B cell (primary cell): ENCODE data around the gene DPT. TPM values are rescaled to one million over a fixed set of nuclear protein-coding genes. Genes with fewer than 3 reads are reported as not detected.

Experiments used
- ATAC-seq: fragments of 200-7000 bp; cut with Tn5 transposase; one replicate; pipeline ENCODE4 v1.10.0; 2021; ENCODE audit warnings: low read depth, mild to moderate bottlenecking, moderate number of reproducible peaks, moderate library complexity
- CTCF ChIA-PET: fragments of 350-600 bp; sonication (Branson Sonifier 250); formaldehyde crosslinking; loops from one replicate; lab custom pipeline; 2021; ENCODE audit warnings: antibody characterized with exemption, inconsistent platforms; lab: Charles Lee
- POLR2A ChIA-PET: fragments of 350-600 bp; sonication (Branson Sonifier 250); formaldehyde crosslinking; loops from one replicate; lab custom pipeline; 2021; ENCODE audit warnings: antibody characterized with exemption; lab: Charles Lee
- DNase-seq: peaks from one replicate; pipeline ENCODE4 v3.0.0; 2013
- H2AFZ ChIP-seq: 2 replicates; pipeline ENCODE4 v1.6.1; 2012; ENCODE audit warnings: mild to moderate bottlenecking, low read depth, low read length; ENCODE audit not compliant: insufficient read depth, poor library complexity, severe bottlenecking
- H3K27ac ChIP-seq, 2 donors: 1 replicate in 1 of 2; 2 replicates in 1 of 2; pipeline ENCODE4 v1.5.1; 2012 to 2013; ENCODE audit warnings: low read length in 2 of 2, mild to moderate bottlenecking in 2 of 2, moderate library complexity in 1 of 2
- H3K27me3 ChIP-seq, 4 experiments: fragments of 200-600 bp in 1 of 4; sonication (generic) in 1 of 4; replicated peaks in 1 of 4; 1 replicate in 2 of 4; 2 replicates in 2 of 4; pipeline versions ENCODE4 v1.6.1 to v1.7.0; 2013 to 2016; ENCODE audit warnings: low read length in 3 of 4, mild to moderate bottlenecking in 2 of 4, mixed read lengths in 1 of 4, moderate library complexity in 1 of 4; ENCODE audit not compliant: insufficient read depth in 4 of 4, control insufficient read depth in 3 of 4; ENCODE audit errors: control extremely low read depth in 1 of 4
- H3K36me3 ChIP-seq, 2 experiments: replicated peaks in 1 of 2; 1 replicate in 1 of 2; 2 replicates in 1 of 2; pipeline versions ENCODE4 v1.6.1 to v1.7.1; 2013; ENCODE audit warnings: low read length in 1 of 2; ENCODE audit not compliant: insufficient read depth in 2 of 2, control insufficient read depth in 1 of 2; ENCODE audit errors: control extremely low read depth in 1 of 2, extremely low read depth in 1 of 2
- H3K4me1 ChIP-seq, 2 donors: fragments of 200-600 bp in 1 of 2; sonication (generic) in 1 of 2; 1 replicate in 1 of 2; 2 replicates in 1 of 2; pipeline versions ENCODE4 v1.5.1 to v1.6.1; 2013 to 2017; ENCODE audit warnings: low read length in 2 of 2; ENCODE audit not compliant: control insufficient read depth in 2 of 2, insufficient read depth in 2 of 2
- H3K4me2 ChIP-seq: replicated peaks from 2 replicates; pipeline ENCODE3; 2012; ENCODE audit warnings: mild to moderate bottlenecking, low read depth, low read length; ENCODE audit not compliant: poor library complexity, severe bottlenecking
- H3K4me3 ChIP-seq, 5 experiments: fragments of 200-600 bp in 1 of 5; sonication (generic) in 1 of 5; 1 replicate in 3 of 5; 2 replicates in 2 of 5; pipeline versions ENCODE4 v1.5.1 to v1.7.0; 2011 to 2016; ENCODE audit warnings: low read length in 4 of 5, mild to moderate bottlenecking in 4 of 5, low read depth in 2 of 5, control low read depth in 1 of 5, moderate library complexity in 1 of 5; ENCODE audit not compliant: insufficient read depth in 1 of 5; ENCODE audit errors: control extremely low read depth in 1 of 5, extremely low read depth in 1 of 5
- H3K79me2 ChIP-seq: fragments of 200-600 bp; sonication (generic); one replicate; pipeline ENCODE4 v1.6.0; 2016; ENCODE audit warnings: low read length; ENCODE audit not compliant: control insufficient read depth, insufficient read depth
- H3K9ac ChIP-seq: fragments of 200-600 bp; sonication (generic); 2 replicates; pipeline ENCODE4 v1.6.1; 2017; ENCODE audit warnings: mild to moderate bottlenecking, low read length, moderate library complexity
- H3K9me3 ChIP-seq, 3 donors: one replicate each; pipeline versions ENCODE4 v1.6.1 to v1.7.1; 2013; ENCODE audit warnings: low read length in 2 of 3; ENCODE audit not compliant: control insufficient read depth in 2 of 3, insufficient read depth in 1 of 3; ENCODE audit errors: control extremely low read depth in 1 of 3
- H4K20me1 ChIP-seq: 2 replicates; pipeline ENCODE4 v1.6.0; 2012; ENCODE audit warnings: mild to moderate bottlenecking, low read length; ENCODE audit not compliant: insufficient read depth, control insufficient read depth, poor library complexity, severe bottlenecking
- H3K27ac Mint-ChIP-seq: one replicate; pipeline ENCODE4 v1.8.0; 2021; ENCODE audit warnings: mixed read lengths
- H3K27me3 Mint-ChIP-seq: one replicate; pipeline ENCODE4 v1.8.0; 2021; ENCODE audit warnings: mixed read lengths
- H3K4me1 Mint-ChIP-seq: one replicate; pipeline ENCODE4 v1.8.0; 2021; ENCODE audit warnings: mixed read lengths
- H3K4me3 Mint-ChIP-seq: one replicate; pipeline ENCODE4 v1.8.0; 2021; ENCODE audit warnings: mixed read lengths
- H3K9me3 Mint-ChIP-seq: one replicate; pipeline ENCODE4 v1.8.0; 2022; ENCODE audit warnings: mixed read lengths; ENCODE audit not compliant: insufficient read depth
- CTCF ChIP-seq: fragments of 200-600 bp; IDR thresholded peaks from one replicate; pipeline ENCODE4 v1.8.0; 2022; ENCODE audit warnings: antibody characterized with exemption, mild to moderate bottlenecking
- EZH2 ChIP-seq: IDR thresholded peaks from 2 replicates; pipeline ENCODE4 v1.6.1; 2012; ENCODE audit warnings: borderline replicate concordance, low read depth, mild to moderate bottlenecking, moderate library complexity, low read length; ENCODE audit not compliant: insufficient read depth, poor library complexity, severe bottlenecking
- WGBS: methylation state at CpG from one replicate; pipeline ENCODE4 v1.1.5; 2013; ENCODE audit warnings: missing lambda C conversion rate; ENCODE audit not compliant: insufficient coverage; 5-methylcytosine and 5-hydroxymethylcytosine counted together
- intact Hi-C: fragments of 100-400 bp; cut with micrococcal nuclease; formaldehyde crosslinking; loops from one replicate; pipeline ENCODE4 v1.10.0; 2022
- polyA plus RNA-seq: library from polyadenylated mRNA; depleted of rRNA; stranded (reverse); fragments of >200 nt; gene quantifications from 2 replicates; pipeline ENCODE4 v1.2.3, GENCODE V29; 2012
- total RNA-seq, 2 donors: library from RNA; stranded (reverse); fragments of 120-200 nt in 1 of 2; gene quantifications; 1 replicate in 1 of 2; 2 replicates in 1 of 2; pipeline versions ENCODE4 v1.2.3 to v1.2.4, GENCODE V29; 2013 to 2022

The DPT gene
- total and polyA plus RNA-seq, 2 donors (not counting 1 experiment from before 2014, with no cell fraction given) = not detected

- POLR2A ChIA-PET = no interaction called here
- TF ChIP-seq EZH2 (no peak), CTCF (no peak)
- Mint-ChIP-seq H3K4me1 (no peaks in the 10 kb centered on the region), H3K9me3 (no peaks in the 10 kb centered on the region), H3K27ac (no peak overlapping the region), H3K4me3 (no peak overlapping the region), H3K27me3 (peaks cover 12% of the 10 kb centered on the region)
- Histone ChIP-seq H3K79me2 (no peaks in the 10 kb centered on the region), H3K4me2 (no peak overlapping the region), H2AFZ (no peak overlapping the region), H3K36me3 (no peaks in the 10 kb centered on the region), H3K4me1 (no peaks in the 10 kb centered on the region), H3K4me3 (no peak overlapping the region), H3K27me3 (no peaks in the 10 kb centered on the region), H3K27ac (no peak overlapping the region), H4K20me1 (no peaks in the 10 kb centered on the region), H3K9me3 (no peaks in the 10 kb centered on the region), H3K9ac (no peak overlapping the region)
- ATAC-seq = no peak
- intact Hi-C loops = no loop called here
- CTCF ChIA-PET = no interaction called here
- DNase-seq = no peak
- WGBS = 29% methylated on average over 1 of the region's 5 CpGs
Measured at GRCh38 chr1:168755800-168756418, 26.9 kb upstream of the DPT start.

GRCh38 chr1:168752171-168752832 is 23.3 kb upstream of the DPT start:
- no peak overlapping the region for H3K4me3 Mint-ChIP-seq
- no peaks in the 10 kb centered on the region for H3K4me1 ChIP-seq
- H3K4me2 ChIP-seq = no peak overlapping the region
- TF ChIP-seq EZH2 (no peak), CTCF (no peak)
- whole genome bisulfite sequencing = 60% methylated on average over 1 of the region's 8 CpGs
- ChIA-PET CTCF (no interaction called here), POLR2A (no interaction called here)
- peaks cover 17% of the 10 kb centered on the region for H3K27me3 Mint-ChIP-seq
- no peaks in the 10 kb centered on the region for H3K36me3 ChIP-seq
- H3K9ac ChIP-seq = no peak overlapping the region
- no peaks in the 10 kb centered on the region for H4K20me1 ChIP-seq
- intact Hi-C loops = no loop called here
- peaks cover 0 to 1% (median 0%) of the 10 kb centered on the region in 3 donors for H3K9me3 ChIP-seq
- H3K27me3 ChIP-seq = no peaks in the 10 kb centered on the region
- no peak for DNase-seq
- H3K27ac ChIP-seq = no peak overlapping the region
- H3K27ac Mint-ChIP-seq = no peak overlapping the region
- no peaks in the 10 kb centered on the region for H3K9me3 Mint-ChIP-seq
- ATAC-seq = no peak
- H3K79me2 ChIP-seq = no peaks in the 10 kb centered on the region
- H3K4me1 Mint-ChIP-seq = no peaks in the 10 kb centered on the region
- no peak overlapping the region for H3K4me3 ChIP-seq
- no peak overlapping the region for H2AFZ ChIP-seq
